Measurements from ENCODE around the gene CAST. TPM values are rescaled to one million over a fixed set of nuclear protein-coding genes. Genes with fewer than 3 reads are reported as not detected.

The CAST gene
- polyA plus RNA-seq, 1 experiment: 191 TPM

- ChIA-PET CTCF (interaction anchor here (1.3 kb wide), 1 partner anchor 22 kb away, joined by 4 read pairs; no protein-coding TSS in a partner anchor), POLR2A (interaction anchor here (0.6 kb wide), 1 partner anchor 91 kb away, joined by 9 read pairs; no protein-coding TSS in a partner anchor)
- Histone ChIP-seq H3K27ac (ENCODE audit: low read depth, low read length) (no peak overlapping the region), H3K27me3 (ENCODE audit: control insufficient read depth, insufficient read depth, low read length) (no peaks in the 10 kb centered on the region), H3K4me3 (ENCODE audit: low read depth, low read length) (no peak overlapping the region), H3K9me3 (ENCODE audit: control insufficient read depth, insufficient read depth, low read length) (no peaks in the 10 kb centered on the region)
- TF ChIP-seq CTCF (IDR thresholded peaks at IDR 0.05; ENCODE audit: low read depth, low read length): no peak
- no peak for DNase-seq (ENCODE audit: low read depth, low spot score)
Measured at GRCh38 chr5:96709152-96709821, 47.1 kb downstream of the CAST start.

GRCh38 chr5:96712100-96712746 lies 50.0 kb downstream of the CAST start:
- CTCF ChIA-PET: interaction anchor here (1.2 kb wide), 1 partner anchor 98 kb away, joined by 4 read pairs; no protein-coding TSS in a partner anchor
- POLR2A ChIA-PET: no interaction called here
- H3K9me3 ChIP-seq (ENCODE audit: control insufficient read depth, insufficient read depth, low read length): no peaks in the 10 kb centered on the region

GRCh38 chr5:96714450-96714849 lies 52.3 kb downstream of the CAST start:
- ChIA-PET CTCF (interaction anchor here (0.7 to 1.7 kb wide), 5 partner anchors 25 to 447 kb away, joined by 3 to 5 read pairs (median 3); no protein-coding TSS in a partner anchor), POLR2A (interaction anchor here (0.5 to 1.4 kb wide), 3 partner anchors 12 to 100 kb away, joined by 4 to 8 read pairs (median 6); no protein-coding TSS in a partner anchor)
- Histone ChIP-seq H3K27ac (ENCODE audit: low read depth, low read length) (peak overlapping the region; percentile 3), H3K27me3 (ENCODE audit: control insufficient read depth, insufficient read depth, low read length) (no peaks in the 10 kb centered on the region), H3K4me3 (ENCODE audit: low read depth, low read length) (no peak overlapping the region), H3K9me3 (ENCODE audit: control insufficient read depth, insufficient read depth, low read length) (no peaks in the 10 kb centered on the region)
- TF ChIP-seq CTCF (IDR thresholded peaks at IDR 0.05; ENCODE audit: low read depth, low read length): no peak
- DNase-seq (ENCODE audit: low read depth, low spot score): no peak

More at GRCh38 chr5:96712100-96712746, 50.0 kb downstream of the CAST start:
- no peak for DNase-seq (ENCODE audit: low read depth, low spot score)
- TF ChIP-seq CTCF (IDR thresholded peaks at IDR 0.05; ENCODE audit: low read depth, low read length): no peak
- Histone ChIP-seq H3K27ac (ENCODE audit: low read depth, low read length) (no peak overlapping the region), H3K27me3 (ENCODE audit: control insufficient read depth, insufficient read depth, low read length) (no peaks in the 10 kb centered on the region), H3K4me3 (ENCODE audit: low read depth, low read length) (no peak overlapping the region)

- Histone ChIP-seq H3K27me3 (ENCODE audit: control insufficient read depth, insufficient read depth, low read length) (no peaks in the 10 kb centered on the region), H3K9me3 (ENCODE audit: control insufficient read depth, insufficient read depth, low read length) (no peaks in the 10 kb centered on the region), H3K27ac (ENCODE audit: low read depth, low read length) (peak overlapping the region; percentile 3), H3K4me3 (ENCODE audit: low read depth, low read length) (no peak overlapping the region)
- no peak for TF ChIP-seq CTCF (IDR thresholded peaks at IDR 0.05; ENCODE audit: low read depth, low read length)
- ChIA-PET CTCF (interaction anchor here (0.7 to 1.7 kb wide), 5 partner anchors 26 to 446 kb away, joined by 3 to 5 read pairs (median 3); no protein-coding TSS in a partner anchor), POLR2A (interaction anchor here (0.5 to 1.4 kb wide), 3 partner anchors 12 to 101 kb away, joined by 4 to 8 read pairs (median 6); no protein-coding TSS in a partner anchor)
- DNase-seq (ENCODE audit: low read depth, low spot score): peak; percentile 57
Measured at GRCh38 chr5:96714951-96715451, 52.8 kb downstream of the CAST start.

Data from AG04450 (cell line).